Right lobe of liver (tissue), 6 donors: ENCODE results near the gene TANGO2. TPM values are rescaled to one million over a fixed set of nuclear protein-coding genes. Genes with fewer than 3 reads are reported as not detected.

Experiments
- ATAC-seq, 4 donors: fragments of 200-7000 bp; cut with Tn5 transposase; one replicate each; pipeline ENCODE4 v1.9.1; 2020; ENCODE audit warnings: mild to moderate bottlenecking in 4 of 4, moderate library complexity in 4 of 4
- DNase-seq, 3 donors: peaks; one replicate each; pipeline ENCODE4 v3.0.0-alpha.2; 2020
- H3K27ac ChIP-seq, 3 donors: fragments of 200-600 bp; one replicate each; pipeline ENCODE4 v1.8.0; 2022
- H3K27me3 ChIP-seq, 2 donors: fragments of 200-600 bp; one replicate each; pipeline ENCODE4 v1.8.0; 2022
- H3K36me3 ChIP-seq, 4 donors: fragments of 200-600 bp; sonication (generic) in 1 of 4; one replicate each; pipeline versions ENCODE4 v1.5.1 to v1.8.0; 2017 to 2022; ENCODE audit warnings: control low read depth in 1 of 4
- H3K4me1 ChIP-seq, 4 donors: fragments of 200-600 bp; sonication (generic) in 1 of 4; one replicate each; pipeline versions ENCODE4 v1.5.1 to v1.8.0; 2017 to 2022; ENCODE audit warnings: control low read depth in 1 of 4
- H3K4me3 ChIP-seq, 3 donors: fragments of 200-600 bp; one replicate each; pipeline ENCODE4 v1.8.0; 2022
- H3K9me3 ChIP-seq, 4 donors: fragments of 200-600 bp; sonication (generic) in 1 of 4; one replicate each; pipeline versions ENCODE4 v1.5.1 to v1.8.0; 2017 to 2022; ENCODE audit warnings: control low read depth in 1 of 4
- CTCF ChIP-seq, 4 donors: fragments of 200-600 bp in 3 of 4; fragments of 450-650 bp in 1 of 4; IDR thresholded peaks; one replicate each; pipeline versions ENCODE4 v1.5.1 to v1.8.0; 2016 to 2022; ENCODE audit warnings: antibody characterized with exemption in 4 of 4, mild to moderate bottlenecking in 2 of 4
- POLR2A ChIP-seq: fragments of 450-650 bp; IDR thresholded peaks from one replicate; pipeline ENCODE4 v1.6.1; 2017; ENCODE audit warnings: antibody characterized with exemption, mild to moderate bottlenecking
- WGBS: methylation state at CpG from one replicate; pipeline ENCODE4 v1.1.6; 2018; ENCODE audit warnings: low coverage, low lambda C conversion rate; ENCODE audit not compliant: insufficient coverage; ENCODE audit errors: missing lambda C conversion rate; 5-methylcytosine and 5-hydroxymethylcytosine counted together
- intact Hi-C, 2 donors: fragments of 100-400 bp; cut with DNase I; formaldehyde crosslinking; loops; one replicate each; pipeline versions ENCODE4 v1.11.2 to v1.14.1; 2022
- total RNA-seq, 6 experiments: library from RNA; depleted of rRNA in 2 of 6; stranded (reverse); fragments of >200 nt in 2 of 6; fragmentation: NEBNext Ultra II Directional in 3 of 6; extraction: Animal tissue kit (Norgen Biotek cat#: 25700) in 3 of 6; gene quantifications; one replicate each; pipeline versions ENCODE4 v1.1.0 to v1.2.4, GENCODE V29; 2016 to 2023
- donor health status: DM: no; HTN: yes; CAD: no.
- donor health status: DM: no; HTN: no; CAD: no.
- donor health status: DM: no; HTN: no; CAD: no.
- donor health status: DM: no; HTN: yes; CAD: no.
- donor health status: DM: no; HTN: yes; CAD: no.

The TANGO2 gene
- total RNA-seq, 6 experiments from 2014 or later, result 11.0 to 27.0 (median 15.5) TPM

GRCh38 chr22:20046730-20047129 is 25.8 kb downstream of the TANGO2 start:
- TF ChIP-seq CTCF (IDR thresholded peaks at IDR 0.05) (no peak), POLR2A (no peak)
- ATAC-seq (no peak), DNase-seq (no peak)
- Histone ChIP-seq H3K36me3 (peaks cover 0 to 13% (median 0%) of the 10 kb centered on the region in 4 donors), H3K4me3 (no peak overlapping the region), H3K27me3 (no peaks in the 10 kb centered on the region), H3K9me3 (no peaks in the 10 kb centered on the region), H3K27ac (no peak overlapping the region), H3K4me1 (peaks cover 0 to 3% (median 0%) of the 10 kb centered on the region in 4 donors)
- 91% methylated on average over 4 of the region's 4 CpGs for WGBS
- intact Hi-C loops, result no loop called here

GRCh38 chr22:20051927-20052308 is 31.0 kb downstream of the TANGO2 start:
- Histone ChIP-seq H3K27ac (no peak overlapping the region), H3K36me3 (peaks cover 0 to 25% (median 4%) of the 10 kb centered on the region in 4 donors), H3K9me3 (no peaks in the 10 kb centered on the region), H3K4me1 (no peaks in the 10 kb centered on the region), H3K4me3 (no peak overlapping the region), H3K27me3 (no peaks in the 10 kb centered on the region)
- intact Hi-C loops, result no loop called here
- ATAC-seq (no peak), DNase-seq (no peak)
- 100% methylated on average over 1 of the region's 6 CpGs for WGBS
- TF ChIP-seq CTCF (IDR thresholded peaks at IDR 0.05), result no peak
- TF ChIP-seq POLR2A, result no peak

- peak in 2 of 4 donors; percentile 19 to 20 for ATAC-seq
- Histone ChIP-seq H3K27me3 (no peaks in the 10 kb centered on the region), H3K27ac (no peak overlapping the region), H3K4me3 (no peak overlapping the region), H3K36me3 (peaks cover 0 to 21% (median 4%) of the 10 kb centered on the region in 4 donors), H3K4me1 (no peaks in the 10 kb centered on the region), H3K9me3 (no peaks in the 10 kb centered on the region)
- no peak for TF ChIP-seq POLR2A
- TF ChIP-seq CTCF (IDR thresholded peaks at IDR 0.05), result no peak
- no peak for DNase-seq
- WGBS, result 78% methylated on average over 12 of the region's 26 CpGs
- intact Hi-C loops, result no loop called here
Measured at GRCh38 chr22:20052309-20053259, 31.7 kb downstream of the TANGO2 start.

GRCh38 chr22:20053407-20054033 is 32.6 kb downstream of the TANGO2 start:
- H3K4me3 ChIP-seq, result no peak overlapping the region
- peak in 1 of 4 donors; percentile 5 for ATAC-seq
- no peaks in the 10 kb centered on the region for H3K4me1 ChIP-seq

More at GRCh38 chr22:20053407-20054033, 32.6 kb downstream of the TANGO2 start:
- no peak for DNase-seq
- no peak overlapping the region for H3K27ac ChIP-seq
- peaks cover 0 to 21% (median 4%) of the 10 kb centered on the region in 4 donors for H3K36me3 ChIP-seq
- TF ChIP-seq POLR2A (no peak), CTCF (IDR thresholded peaks at IDR 0.05) (no peak)
- H3K27me3 ChIP-seq, result no peaks in the 10 kb centered on the region
- H3K9me3 ChIP-seq, result no peaks in the 10 kb centered on the region
- intact Hi-C loops, result no loop called here
- WGBS, result no CpG with 5 or more reads among the region's 14 CpGs
